ENCODE data around the gene SNTG2. TPM values are rescaled to one million over a fixed set of nuclear protein-coding genes. Genes with fewer than 3 reads are reported as not detected.

Gene SNTG2
- total and polyA plus RNA-seq, 2 of the 13 experiments (the other 11 are each of a cell fraction or from before 2014, with no cell fraction given): not detected

GRCh38 chr2:1028831-1029230 is 78.2 kb downstream of the SNTG2 start:
- FAIRE-seq: no peak
- no peak overlapping the region for H3K9ac ChIP-seq (ENCODE audit: insufficient read depth, low read depth, low read length)
- in situ Hi-C loops (cut with HindIII; ENCODE audit: extremely low pct_ligation_motif_present, low pct_unique_long_range_greater_than_20kb): no loop called here
- intact Hi-C loops (cut with micrococcal nuclease; ENCODE audit: unreplicated experiment): no loop called here
- H3K79me2 ChIP-seq (ENCODE audit: insufficient read depth, low read length): no peaks in the 10 kb centered on the region
- H3K9me3 ChIP-seq (ENCODE audit: low read length): no peaks in the 10 kb centered on the region
- no TSS peak for BruUV-seq (replicated peaks)
- H2AFZ ChIP-seq (ENCODE audit: low read length): no peak overlapping the region
- H3K4me1 ChIP-seq (ENCODE audit: insufficient read depth, low read length): no peaks in the 10 kb centered on the region
- no peaks in the 10 kb centered on the region for H4K20me1 ChIP-seq (ENCODE audit: insufficient read depth, low read length)
- no peak overlapping the region for H3K4me2 ChIP-seq (ENCODE audit: low read depth, low read length)
- H3K27ac ChIP-seq (ENCODE audit: extremely low read length, insufficient read depth, low read length): no peak overlapping the region
- H3K36me3 ChIP-seq (replicated peaks in 1 of 2; ENCODE audit: control insufficient read depth in 1 of 2, insufficient read depth in 2 of 2, low read length in 2 of 2): no peaks in the 10 kb centered on the region
- CTCF ChIA-PET (ENCODE audit: low intra/inter-chr PET ratio, low total read pairs): no interaction called here
- no peak for ATAC-seq
- no peak overlapping the region for H3K4me3 ChIP-seq (replicated peaks in 1 of 3; ENCODE audit: insufficient read depth in 1 of 3, low read depth in 2 of 3, low read length in 3 of 3)
- POLR2A ChIA-PET: no interaction called here
- 5% methylated on average over 8 of the region's 8 CpGs for WGBS (ENCODE audit: low lambda C conversion rate)
- H3K27me3 ChIP-seq (ENCODE audit: control insufficient read depth in 1 of 2, insufficient read depth in 2 of 2, low read length in 2 of 2): peaks cover 0 to 38% of the 10 kb centered on the region in 2 experiments; a peak in 3 of 5 replicates
- no peak for DNase-seq (ENCODE audit: low spot score)
- TF ChIP-seq ELF1 (CRISPR knock-in tag; IDR thresholded peaks at IDR 0.05) (no peak), MTA1 (CRISPR knock-in tag; IDR thresholded peaks at IDR 0.05; ENCODE audit: borderline replicate concordance) (no peak), ZNF567 (CRISPR knock-in tag; IDR thresholded peaks at IDR 0.05; ENCODE audit: borderline replicate concordance) (no peak), SNAPC5 (CRISPR knock-in tag; IDR thresholded peaks at IDR 0.05; ENCODE audit: borderline replicate concordance) (no peak), TMF1 (CRISPR knock-in tag; IDR thresholded peaks at IDR 0.05; ENCODE audit: low read depth) (no peak), SOX13 (IDR thresholded peaks at IDR 0.05) (no peak), SOX13 (CRISPR knock-in tag; conservative IDR thresholded peaks at IDR 0.05 in 1 of 2, IDR thresholded peaks at IDR 0.05 in 1 of 2) (no peak), ZNF775 (CRISPR knock-in tag; IDR thresholded peaks at IDR 0.05; ENCODE audit: borderline replicate concordance) (no peak), ATF6 (CRISPR knock-in tag; conservative IDR thresholded peaks at IDR 0.05) (no peak), ATF7-NPFF (CRISPR knock-in tag; IDR thresholded peaks at IDR 0.05; ENCODE audit: low read depth) (no peak), ZBTB38 (CRISPR knock-in tag; IDR thresholded peaks at IDR 0.05) (no peak), HNRNPH1 (optimal IDR thresholded peaks at IDR 0.05; ENCODE audit: low read depth, low read length) (no peak), THAP8 (CRISPR knock-in tag; IDR thresholded peaks at IDR 0.05; ENCODE audit: borderline replicate concordance) (no peak), TGIF2 (CRISPR knock-in tag; IDR thresholded peaks at IDR 0.05) (no peak), NR1H2 (CRISPR knock-in tag; IDR thresholded peaks at IDR 0.05; ENCODE audit: borderline replicate concordance, low read depth) (no peak), ZNF260 (CRISPR knock-in tag; IDR thresholded peaks at IDR 0.05; ENCODE audit: borderline replicate concordance, low read depth) (no peak), GPN1 (CRISPR knock-in tag; IDR thresholded peaks at IDR 0.05; ENCODE audit: borderline replicate concordance) (no peak), ZNF839 (CRISPR knock-in tag; IDR thresholded peaks at IDR 0.05; ENCODE audit: borderline replicate concordance) (no peak), ARNTL (CRISPR knock-in tag; IDR thresholded peaks at IDR 0.05) (no peak), ZBED4 (CRISPR knock-in tag; IDR thresholded peaks at IDR 0.05; ENCODE audit: borderline replicate concordance) (no peak)
